GM23338 (cell line): ENCODE data around the gene TBC1D2B. TPM values are rescaled to one million over a fixed set of nuclear protein-coding genes. Genes with fewer than 3 reads are reported as not detected.

Experiments
- ATAC-seq: fragments of 200-7000 bp; cut with Tn5 transposase; 3 replicates; pipeline ENCODE4 v1.9.1; 2020
- DNase-seq: peaks from one replicate; pipeline ENCODE4 v3.0.0-alpha.2; 2015; ENCODE audit warnings: low spot score
- H2AFZ ChIP-seq: fragments of 200-600 bp; sonication (generic); 2 replicates; pipeline ENCODE4 v1.8.0; 2016; ENCODE audit warnings: antibody characterized with exemption, mild to moderate bottlenecking, moderate library complexity
- H3F3A ChIP-seq: fragments of 200-600 bp; sonication (generic); replicated peaks from 2 replicates; pipeline ENCODE4 v1.8.0; 2017; ENCODE audit warnings: antibody characterized with exemption, mixed run types, low read depth
- H3K27ac ChIP-seq: fragments of 200-600 bp; sonication (generic); 2 replicates; pipeline ENCODE4 v1.6.1; 2016; ENCODE audit warnings: low read depth
- H3K27me3 ChIP-seq: fragments of 200-600 bp; sonication (generic); 2 replicates; pipeline ENCODE4 v1.8.0; 2016; ENCODE audit warnings: mild to moderate bottlenecking, mixed run types, moderate library complexity; ENCODE audit not compliant: insufficient read depth
- H3K36me3 ChIP-seq: fragments of 200-600 bp; sonication (generic); 2 replicates; pipeline ENCODE4 v1.8.0; 2016; ENCODE audit warnings: mild to moderate bottlenecking; ENCODE audit not compliant: insufficient read depth
- H3K4me1 ChIP-seq: fragments of 200-600 bp; sonication (generic); 2 replicates; pipeline ENCODE4 v1.8.0; 2016; ENCODE audit warnings: mild to moderate bottlenecking, moderate library complexity; ENCODE audit not compliant: insufficient read depth
- H3K4me2 ChIP-seq: fragments of 200-600 bp; sonication (generic); 2 replicates; pipeline ENCODE4 v1.7.1; 2017; ENCODE audit warnings: mixed run types
- H3K4me3 ChIP-seq: fragments of 200-600 bp; sonication (generic); 2 replicates; pipeline ENCODE4 v1.6.1; 2016; ENCODE audit warnings: mixed run types
- H3K79me2 ChIP-seq: fragments of 200-600 bp; sonication (generic); replicated peaks from 2 replicates; pipeline ENCODE4 v1.8.0; 2017; ENCODE audit warnings: mild to moderate bottlenecking; ENCODE audit not compliant: insufficient read depth
- H3K9me2 ChIP-seq: fragments of 200-600 bp; sonication (generic); 2 replicates; pipeline ENCODE4 v1.8.0; 2017; ENCODE audit not compliant: insufficient read depth
- H4K20me1 ChIP-seq: fragments of 200-600 bp; sonication (generic); replicated peaks from 2 replicates; pipeline ENCODE4 v1.8.0; 2017; ENCODE audit warnings: mild to moderate bottlenecking; ENCODE audit not compliant: insufficient read depth
- H3K27ac Mint-ChIP-seq: 2 replicates; pipeline ENCODE4 v1.8.0; 2020; ENCODE audit warnings: inconsistent platforms, mild to moderate bottlenecking, moderate library complexity, mixed read lengths
- H3K27me3 Mint-ChIP-seq: 3 replicates; pipeline ENCODE4 v1.8.0; 2022; ENCODE audit warnings: low read depth, mild to moderate bottlenecking, moderate library complexity, mixed read lengths, inconsistent platforms; ENCODE audit not compliant: insufficient read depth, poor library complexity
- H3K36me3 Mint-ChIP-seq: 3 replicates; pipeline ENCODE4 v1.8.0; 2021; ENCODE audit warnings: low read depth, mild to moderate bottlenecking, inconsistent platforms, moderate library complexity, mixed read lengths
- H3K4me1 Mint-ChIP-seq: 3 replicates; pipeline ENCODE4 v1.8.0; 2020; ENCODE audit warnings: mild to moderate bottlenecking, inconsistent platforms, mixed read lengths
- H3K4me3 Mint-ChIP-seq: 3 replicates; pipeline ENCODE4 v1.8.0; 2021; ENCODE audit warnings: moderate library complexity, mild to moderate bottlenecking, inconsistent platforms, mixed read lengths
- H3K9me3 Mint-ChIP-seq: 3 replicates; pipeline ENCODE4 v1.8.0; 2020; ENCODE audit warnings: moderate library complexity, mild to moderate bottlenecking, inconsistent platforms, mixed read lengths
- CREB1 ChIP-seq: fragments of 250-450 bp; sonication (Bioruptor Pico); IDR thresholded peaks from 2 replicates; pipeline ENCODE4 v1.5.0; 2020; ENCODE audit warnings: low read depth, mild to moderate bottlenecking, moderate library complexity
- EZH2phosphoT487 ChIP-seq: fragments of 200-600 bp; sonication (generic); IDR thresholded peaks from one replicate; pipeline ENCODE4 v1.8.1; 2018; ENCODE audit warnings: antibody characterized with exemption; ENCODE audit not compliant: unreplicated experiment
- NANOG ChIP-seq: IDR thresholded peaks from 2 replicates; pipeline ENCODE4 v1.6.1; 2016; ENCODE audit warnings: antibody characterized with exemption, borderline replicate concordance
- POLR2AphosphoS5 ChIP-seq: IDR thresholded peaks from 2 replicates; pipeline ENCODE4 v1.6.1; 2016; ENCODE audit warnings: antibody characterized with exemption, low read depth
- STAT1 ChIP-seq: IDR thresholded peaks from one replicate; pipeline ENCODE4 v1.6.1; 2016; ENCODE audit warnings: antibody characterized with exemption; ENCODE audit not compliant: unreplicated experiment
- ZNF114 ChIP-seq: fragments of 250-450 bp; sonication (Bioruptor Pico); IDR thresholded peaks from 2 replicates; pipeline ENCODE4 v1.5.0; 2020; ENCODE audit warnings: mild to moderate bottlenecking, moderate library complexity
- ZNF331 ChIP-seq: fragments of 250-450 bp; sonication (Bioruptor Pico); IDR thresholded peaks from 2 replicates; pipeline ENCODE4 v1.5.0; 2020; ENCODE audit warnings: low read depth, mild to moderate bottlenecking, moderate library complexity
- polyA plus RNA-seq: library from polyadenylated mRNA; unstranded; fragments of >200 nt; fragmentation: Nextera tagmentation; extraction: Ambion mirVana; gene quantifications from 2 replicates; pipeline ENCODE4 v1.2.1, GENCODE V29; 2016
- total RNA-seq: library from RNA; depleted of rRNA; stranded (reverse); fragments of >200 nt; shearing (Covaris generic); gene quantifications from 2 replicates; pipeline ENCODE4 v1.2.3, GENCODE V29; 2014
- TF ChIP-seq, protein P1 (sequence below): fragments of 250-450 bp; sonication (Bioruptor Pico); IDR thresholded peaks from 2 replicates; pipeline ENCODE4 v1.5.0; 2020; ENCODE audit warnings: mild to moderate bottlenecking, moderate library complexity
- TF ChIP-seq, protein P2 (sequence below), 2 experiments: fragments of 200-600 bp in 1 of 2; sonication (generic) in 1 of 2; conservative IDR thresholded peaks; 2 replicates each; pipeline versions ENCODE4 v1.5.1 to v1.6.1; 2016 to 2017; ENCODE audit warnings: antibody characterized with exemption in 2 of 2, low read depth in 2 of 2, mild to moderate bottlenecking in 2 of 2, moderate library complexity in 1 of 2
- TF ChIP-seq, protein P3 (sequence below): IDR thresholded peaks from 2 replicates; pipeline ENCODE4 v1.6.1; 2016; ENCODE audit warnings: antibody characterized with exemption
- TF ChIP-seq, protein P4 (sequence below): IDR thresholded peaks from one replicate; pipeline ENCODE4 v1.6.1; 2018; ENCODE audit warnings: antibody characterized with exemption; ENCODE audit not compliant: unreplicated experiment

The TBC1D2B gene
- total and polyA plus RNA-seq, 2 experiments from 2014 or later: 3.6 to 17.8 TPM

DNA sequence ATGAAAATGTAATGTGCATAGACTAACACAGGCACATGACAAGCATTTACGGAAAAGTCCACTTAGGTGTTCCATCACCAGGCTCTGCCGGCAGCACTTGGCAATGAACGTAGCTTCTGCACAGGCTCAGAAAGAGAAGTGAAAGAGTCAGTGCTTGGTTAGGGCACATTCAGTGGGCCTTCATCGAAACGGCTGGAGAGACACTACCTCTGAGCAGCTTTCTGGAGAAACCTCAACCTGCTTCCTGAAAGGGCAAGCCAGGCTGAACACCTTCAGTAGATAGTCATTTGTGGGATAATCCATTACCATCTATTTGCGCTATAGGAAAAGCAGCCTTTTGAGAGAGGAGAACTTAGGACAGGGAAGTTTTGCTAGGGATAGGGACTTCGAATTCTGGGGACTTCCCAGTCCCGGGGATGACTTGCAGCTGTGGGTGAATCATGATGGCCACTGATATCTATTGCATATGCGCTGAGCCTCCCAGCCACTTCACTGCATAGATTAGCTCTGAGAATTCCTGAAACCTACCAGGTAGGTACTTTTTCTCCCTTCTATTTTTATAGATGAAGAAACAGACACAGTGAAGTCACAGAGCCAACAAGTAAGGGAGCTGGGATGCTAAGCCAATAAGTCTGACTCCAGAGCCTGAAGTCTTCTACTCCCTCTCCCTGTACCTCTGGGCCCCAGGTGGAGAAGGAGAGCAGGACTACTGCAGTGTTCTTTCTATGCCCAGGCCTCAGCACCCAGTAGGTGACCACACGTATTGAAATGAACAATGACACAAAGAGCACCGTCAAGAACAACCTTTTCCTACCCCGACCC lies 10.7 kb upstream of the TBC1D2B start (continued):
- TF ChIP-seq, protein P1, sequence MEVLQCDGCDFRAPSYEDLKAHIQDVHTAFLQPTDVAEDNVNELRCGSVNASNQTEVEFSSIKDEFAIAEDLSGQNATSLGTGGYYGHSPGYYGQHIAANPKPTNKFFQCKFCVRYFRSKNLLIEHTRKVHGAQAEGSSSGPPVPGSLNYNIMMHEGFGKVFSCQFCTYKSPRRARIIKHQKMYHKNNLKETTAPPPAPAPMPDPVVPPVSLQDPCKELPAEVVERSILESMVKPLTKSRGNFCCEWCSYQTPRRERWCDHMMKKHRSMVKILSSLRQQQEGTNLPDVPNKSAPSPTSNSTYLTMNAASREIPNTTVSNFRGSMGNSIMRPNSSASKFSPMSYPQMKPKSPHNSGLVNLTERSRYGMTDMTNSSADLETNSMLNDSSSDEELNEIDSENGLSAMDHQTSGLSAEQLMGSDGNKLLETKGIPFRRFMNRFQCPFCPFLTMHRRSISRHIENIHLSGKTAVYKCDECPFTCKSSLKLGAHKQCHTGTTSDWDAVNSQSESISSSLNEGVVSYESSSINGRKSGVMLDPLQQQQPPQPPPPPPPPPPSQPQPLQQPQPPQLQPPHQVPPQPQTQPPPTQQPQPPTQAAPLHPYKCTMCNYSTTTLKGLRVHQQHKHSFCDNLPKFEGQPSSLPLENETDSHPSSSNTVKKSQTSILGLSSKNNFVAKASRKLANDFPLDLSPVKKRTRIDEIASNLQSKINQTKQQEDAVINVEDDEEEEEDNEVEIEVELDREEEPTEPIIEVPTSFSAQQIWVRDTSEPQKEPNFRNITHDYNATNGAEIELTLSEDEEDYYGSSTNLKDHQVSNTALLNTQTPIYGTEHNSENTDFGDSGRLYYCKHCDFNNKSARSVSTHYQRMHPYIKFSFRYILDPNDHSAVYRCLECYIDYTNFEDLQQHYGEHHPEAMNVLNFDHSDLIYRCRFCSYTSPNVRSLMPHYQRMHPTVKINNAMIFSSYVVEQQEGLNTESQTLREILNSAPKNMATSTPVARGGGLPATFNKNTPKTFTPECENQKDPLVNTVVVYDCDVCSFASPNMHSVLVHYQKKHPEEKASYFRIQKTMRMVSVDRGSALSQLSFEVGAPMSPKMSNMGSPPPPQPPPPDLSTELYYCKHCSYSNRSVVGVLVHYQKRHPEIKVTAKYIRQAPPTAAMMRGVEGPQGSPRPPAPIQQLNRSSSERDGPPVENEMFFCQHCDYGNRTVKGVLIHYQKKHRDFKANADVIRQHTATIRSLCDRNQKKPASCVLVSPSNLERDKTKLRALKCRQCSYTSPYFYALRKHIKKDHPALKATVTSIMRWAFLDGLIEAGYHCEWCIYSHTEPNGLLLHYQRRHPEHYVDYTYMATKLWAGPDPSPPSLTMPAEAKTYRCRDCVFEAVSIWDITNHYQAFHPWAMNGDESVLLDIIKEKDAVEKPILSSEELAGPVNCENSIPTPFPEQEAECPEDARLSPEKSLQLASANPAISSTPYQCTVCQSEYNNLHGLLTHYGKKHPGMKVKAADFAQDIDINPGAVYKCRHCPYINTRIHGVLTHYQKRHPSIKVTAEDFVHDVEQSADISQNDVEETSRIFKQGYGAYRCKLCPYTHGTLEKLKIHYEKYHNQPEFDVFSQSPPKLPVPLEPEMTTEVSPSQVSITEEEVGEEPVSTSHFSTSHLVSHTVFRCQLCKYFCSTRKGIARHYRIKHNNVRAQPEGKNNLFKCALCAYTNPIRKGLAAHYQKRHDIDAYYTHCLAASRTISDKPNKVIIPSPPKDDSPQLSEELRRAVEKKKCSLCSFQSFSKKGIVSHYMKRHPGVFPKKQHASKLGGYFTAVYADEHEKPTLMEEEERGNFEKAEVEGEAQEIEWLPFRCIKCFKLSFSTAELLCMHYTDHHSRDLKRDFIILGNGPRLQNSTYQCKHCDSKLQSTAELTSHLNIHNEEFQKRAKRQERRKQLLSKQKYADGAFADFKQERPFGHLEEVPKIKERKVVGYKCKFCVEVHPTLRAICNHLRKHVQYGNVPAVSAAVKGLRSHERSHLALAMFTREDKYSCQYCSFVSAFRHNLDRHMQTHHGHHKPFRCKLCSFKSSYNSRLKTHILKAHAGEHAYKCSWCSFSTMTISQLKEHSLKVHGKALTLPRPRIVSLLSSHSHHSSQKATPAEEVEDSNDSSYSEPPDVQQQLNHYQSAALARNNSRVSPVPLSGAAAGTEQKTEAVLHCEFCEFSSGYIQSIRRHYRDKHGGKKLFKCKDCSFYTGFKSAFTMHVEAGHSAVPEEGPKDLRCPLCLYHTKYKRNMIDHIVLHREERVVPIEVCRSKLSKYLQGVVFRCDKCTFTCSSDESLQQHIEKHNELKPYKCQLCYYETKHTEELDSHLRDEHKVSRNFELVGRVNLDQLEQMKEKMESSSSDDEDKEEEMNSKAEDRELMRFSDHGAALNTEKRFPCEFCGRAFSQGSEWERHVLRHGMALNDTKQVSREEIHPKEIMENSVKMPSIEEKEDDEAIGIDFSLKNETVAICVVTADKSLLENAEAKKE (CRISPR knock-in tag): no peak
- TF ChIP-seq STAT1 (no peak), ZNF114 (CRISPR knock-in tag) (no peak), POLR2AphosphoS5 (no peak)
- TF ChIP-seq, protein P2, sequence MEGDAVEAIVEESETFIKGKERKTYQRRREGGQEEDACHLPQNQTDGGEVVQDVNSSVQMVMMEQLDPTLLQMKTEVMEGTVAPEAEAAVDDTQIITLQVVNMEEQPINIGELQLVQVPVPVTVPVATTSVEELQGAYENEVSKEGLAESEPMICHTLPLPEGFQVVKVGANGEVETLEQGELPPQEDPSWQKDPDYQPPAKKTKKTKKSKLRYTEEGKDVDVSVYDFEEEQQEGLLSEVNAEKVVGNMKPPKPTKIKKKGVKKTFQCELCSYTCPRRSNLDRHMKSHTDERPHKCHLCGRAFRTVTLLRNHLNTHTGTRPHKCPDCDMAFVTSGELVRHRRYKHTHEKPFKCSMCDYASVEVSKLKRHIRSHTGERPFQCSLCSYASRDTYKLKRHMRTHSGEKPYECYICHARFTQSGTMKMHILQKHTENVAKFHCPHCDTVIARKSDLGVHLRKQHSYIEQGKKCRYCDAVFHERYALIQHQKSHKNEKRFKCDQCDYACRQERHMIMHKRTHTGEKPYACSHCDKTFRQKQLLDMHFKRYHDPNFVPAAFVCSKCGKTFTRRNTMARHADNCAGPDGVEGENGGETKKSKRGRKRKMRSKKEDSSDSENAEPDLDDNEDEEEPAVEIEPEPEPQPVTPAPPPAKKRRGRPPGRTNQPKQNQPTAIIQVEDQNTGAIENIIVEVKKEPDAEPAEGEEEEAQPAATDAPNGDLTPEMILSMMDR (conservative IDR thresholded peaks at IDR 0.05; ENCODE audit: low read depth in 2 of 2): no peak

DNA sequence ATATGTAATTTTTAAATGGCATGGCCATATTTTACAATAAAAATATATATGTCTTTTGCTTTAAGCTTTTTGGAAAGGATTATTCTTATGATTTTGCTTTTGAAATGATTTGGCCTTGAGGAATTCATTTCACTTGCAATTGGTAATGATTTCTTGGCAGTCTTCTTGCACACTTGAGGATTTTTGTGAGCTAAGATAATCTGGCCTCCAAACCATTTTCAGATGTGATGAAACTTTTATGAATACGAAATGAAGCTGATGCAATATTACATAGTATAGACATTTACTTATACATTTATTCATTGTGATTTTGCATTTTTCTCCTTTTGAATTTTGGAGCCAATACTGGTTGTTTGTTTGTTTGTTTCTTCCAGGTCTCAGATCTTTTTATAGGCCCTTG lies 8.4 kb upstream of the TBC1D2B start:
- DNase-seq (no peak), ATAC-seq (no peak)
- no peaks in the 10 kb centered on the region for H3K4me1 ChIP-seq
- no peak overlapping the region for H3K4me2 ChIP-seq
- no peaks in the 10 kb centered on the region for H3K36me3 ChIP-seq
- H3F3A ChIP-seq: no peaks in the 10 kb centered on the region
- H3K27me3 ChIP-seq: no peaks in the 10 kb centered on the region
- H3K27ac ChIP-seq: no peak overlapping the region
- H2AFZ ChIP-seq: no peak overlapping the region
- Mint-ChIP-seq H3K27me3 (peaks cover 6% of the 10 kb centered on the region), H3K4me1 (peaks cover 4% of the 10 kb centered on the region; the same call in 2 of the 3 replicates), H3K9me3 (no peaks in the 10 kb centered on the region; the same call in 2 of the 3 replicates), H3K4me3 (no peak overlapping the region), H3K36me3 (no peaks in the 10 kb centered on the region), H3K27ac (no peak overlapping the region)
- no peak overlapping the region for H3K4me3 ChIP-seq
- H3K79me2 ChIP-seq: no peaks in the 10 kb centered on the region
- H4K20me1 ChIP-seq: no peaks in the 10 kb centered on the region
- no peaks in the 10 kb centered on the region for H3K9me2 ChIP-seq
- TF ChIP-seq EZH2phosphoT487 (no peak), NANOG (no peak), CREB1 (CRISPR knock-in tag) (no peak), STAT1 (no peak), ZNF114 (CRISPR knock-in tag) (no peak), ZNF331 (no peak)
- TF ChIP-seq, protein P3, sequence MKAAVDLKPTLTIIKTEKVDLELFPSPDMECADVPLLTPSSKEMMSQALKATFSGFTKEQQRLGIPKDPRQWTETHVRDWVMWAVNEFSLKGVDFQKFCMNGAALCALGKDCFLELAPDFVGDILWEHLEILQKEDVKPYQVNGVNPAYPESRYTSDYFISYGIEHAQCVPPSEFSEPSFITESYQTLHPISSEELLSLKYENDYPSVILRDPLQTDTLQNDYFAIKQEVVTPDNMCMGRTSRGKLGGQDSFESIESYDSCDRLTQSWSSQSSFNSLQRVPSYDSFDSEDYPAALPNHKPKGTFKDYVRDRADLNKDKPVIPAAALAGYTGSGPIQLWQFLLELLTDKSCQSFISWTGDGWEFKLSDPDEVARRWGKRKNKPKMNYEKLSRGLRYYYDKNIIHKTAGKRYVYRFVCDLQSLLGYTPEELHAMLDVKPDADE: no peak
- TF ChIP-seq, protein P4, sequence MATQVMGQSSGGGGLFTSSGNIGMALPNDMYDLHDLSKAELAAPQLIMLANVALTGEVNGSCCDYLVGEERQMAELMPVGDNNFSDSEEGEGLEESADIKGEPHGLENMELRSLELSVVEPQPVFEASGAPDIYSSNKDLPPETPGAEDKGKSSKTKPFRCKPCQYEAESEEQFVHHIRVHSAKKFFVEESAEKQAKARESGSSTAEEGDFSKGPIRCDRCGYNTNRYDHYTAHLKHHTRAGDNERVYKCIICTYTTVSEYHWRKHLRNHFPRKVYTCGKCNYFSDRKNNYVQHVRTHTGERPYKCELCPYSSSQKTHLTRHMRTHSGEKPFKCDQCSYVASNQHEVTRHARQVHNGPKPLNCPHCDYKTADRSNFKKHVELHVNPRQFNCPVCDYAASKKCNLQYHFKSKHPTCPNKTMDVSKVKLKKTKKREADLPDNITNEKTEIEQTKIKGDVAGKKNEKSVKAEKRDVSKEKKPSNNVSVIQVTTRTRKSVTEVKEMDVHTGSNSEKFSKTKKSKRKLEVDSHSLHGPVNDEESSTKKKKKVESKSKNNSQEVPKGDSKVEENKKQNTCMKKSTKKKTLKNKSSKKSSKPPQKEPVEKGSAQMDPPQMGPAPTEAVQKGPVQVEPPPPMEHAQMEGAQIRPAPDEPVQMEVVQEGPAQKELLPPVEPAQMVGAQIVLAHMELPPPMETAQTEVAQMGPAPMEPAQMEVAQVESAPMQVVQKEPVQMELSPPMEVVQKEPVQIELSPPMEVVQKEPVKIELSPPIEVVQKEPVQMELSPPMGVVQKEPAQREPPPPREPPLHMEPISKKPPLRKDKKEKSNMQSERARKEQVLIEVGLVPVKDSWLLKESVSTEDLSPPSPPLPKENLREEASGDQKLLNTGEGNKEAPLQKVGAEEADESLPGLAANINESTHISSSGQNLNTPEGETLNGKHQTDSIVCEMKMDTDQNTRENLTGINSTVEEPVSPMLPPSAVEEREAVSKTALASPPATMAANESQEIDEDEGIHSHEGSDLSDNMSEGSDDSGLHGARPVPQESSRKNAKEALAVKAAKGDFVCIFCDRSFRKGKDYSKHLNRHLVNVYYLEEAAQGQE: no peak
